Choroid plexus epithelial cell (primary cell): ENCODE data around the gene ESRRG.

Source experiments
- DNase-seq: peaks from one replicate; pipeline ENCODE4 v3.0.0-alpha.2; 2010; ENCODE audit warnings: low read depth
- H3K4me3 ChIP-seq: 2 replicates; pipeline ENCODE4 v1.5.1; 2011; ENCODE audit warnings: low read depth, mild to moderate bottlenecking, control low read depth, low read length, moderate library complexity
- TF ChIP-seq, protein P1 (sequence below): conservative IDR thresholded peaks from 2 replicates; pipeline ENCODE4 v1.5.1; 2011; ENCODE audit warnings: low read depth, mild to moderate bottlenecking, control low read depth, inconsistent platforms, low read length, moderate library complexity

Gene ESRRG

DNA sequence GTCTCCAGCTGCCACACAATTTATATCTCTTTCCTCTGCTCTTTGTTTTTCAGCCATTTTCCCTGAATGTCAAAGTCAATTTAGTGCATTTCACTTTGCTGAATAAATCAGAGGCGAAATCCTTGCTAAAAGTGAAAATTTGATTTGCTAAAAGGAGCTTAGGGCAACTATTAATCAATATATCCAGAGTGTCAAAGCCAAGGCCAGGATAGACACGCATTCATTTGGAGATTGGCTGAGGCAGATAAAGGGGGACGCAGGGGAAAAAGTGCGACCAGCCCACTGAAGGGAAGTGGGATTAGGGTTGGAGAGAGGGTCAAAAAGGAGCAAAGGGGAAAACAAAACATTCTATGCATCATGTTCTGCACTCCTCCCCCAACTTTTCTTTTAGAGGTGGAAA is 167.6 kb downstream of the ESRRG start:
- no peak overlapping the region for H3K4me3 ChIP-seq
- TF ChIP-seq, protein P1, sequence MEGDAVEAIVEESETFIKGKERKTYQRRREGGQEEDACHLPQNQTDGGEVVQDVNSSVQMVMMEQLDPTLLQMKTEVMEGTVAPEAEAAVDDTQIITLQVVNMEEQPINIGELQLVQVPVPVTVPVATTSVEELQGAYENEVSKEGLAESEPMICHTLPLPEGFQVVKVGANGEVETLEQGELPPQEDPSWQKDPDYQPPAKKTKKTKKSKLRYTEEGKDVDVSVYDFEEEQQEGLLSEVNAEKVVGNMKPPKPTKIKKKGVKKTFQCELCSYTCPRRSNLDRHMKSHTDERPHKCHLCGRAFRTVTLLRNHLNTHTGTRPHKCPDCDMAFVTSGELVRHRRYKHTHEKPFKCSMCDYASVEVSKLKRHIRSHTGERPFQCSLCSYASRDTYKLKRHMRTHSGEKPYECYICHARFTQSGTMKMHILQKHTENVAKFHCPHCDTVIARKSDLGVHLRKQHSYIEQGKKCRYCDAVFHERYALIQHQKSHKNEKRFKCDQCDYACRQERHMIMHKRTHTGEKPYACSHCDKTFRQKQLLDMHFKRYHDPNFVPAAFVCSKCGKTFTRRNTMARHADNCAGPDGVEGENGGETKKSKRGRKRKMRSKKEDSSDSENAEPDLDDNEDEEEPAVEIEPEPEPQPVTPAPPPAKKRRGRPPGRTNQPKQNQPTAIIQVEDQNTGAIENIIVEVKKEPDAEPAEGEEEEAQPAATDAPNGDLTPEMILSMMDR, result no peak
- DNase-seq, result no peak

DNA sequence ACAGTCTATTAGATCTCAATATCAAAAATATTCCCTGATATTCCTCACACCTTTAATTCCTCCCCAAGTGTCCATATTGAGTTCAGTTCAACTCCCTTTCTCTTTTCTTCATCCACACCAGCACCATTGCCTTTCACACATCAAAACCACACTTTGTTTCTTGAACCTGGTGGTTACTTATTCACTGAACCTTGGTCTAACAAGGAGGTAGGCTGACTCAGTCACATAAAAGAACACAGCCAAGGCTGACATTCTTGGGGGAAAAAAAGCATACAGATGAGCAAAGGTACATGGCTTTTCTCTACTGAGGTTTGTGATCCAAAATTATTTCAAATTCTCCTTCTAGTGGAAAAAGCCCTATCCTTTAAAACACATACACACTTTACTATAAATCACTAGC is 168.3 kb downstream of the ESRRG start:
- DNase-seq, result no peak
- H3K4me3 ChIP-seq, result no peak overlapping the region
- TF ChIP-seq, protein P1, result no peak

DNA sequence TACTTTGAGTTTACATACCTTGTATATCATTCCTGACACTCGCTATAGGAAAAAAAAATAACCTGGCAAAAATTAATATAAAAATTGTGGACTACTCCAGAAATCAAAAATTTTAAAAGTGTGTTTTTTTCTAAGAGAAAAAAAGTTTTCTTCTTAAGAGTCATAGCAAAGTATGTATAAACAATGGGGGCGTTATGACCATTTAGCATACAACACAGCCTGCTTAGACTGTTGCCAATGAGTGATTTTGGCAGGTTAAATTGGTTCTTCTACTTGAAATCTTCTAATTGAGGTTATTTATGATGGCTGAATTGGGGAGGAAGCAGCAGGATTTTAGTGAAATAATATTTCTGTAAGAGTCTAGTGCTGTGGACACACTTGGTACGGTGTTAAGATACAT is 169.5 kb downstream of the ESRRG start:
- no peak overlapping the region for H3K4me3 ChIP-seq
- TF ChIP-seq, protein P1, result no peak
- DNase-seq, result no peak

DNA sequence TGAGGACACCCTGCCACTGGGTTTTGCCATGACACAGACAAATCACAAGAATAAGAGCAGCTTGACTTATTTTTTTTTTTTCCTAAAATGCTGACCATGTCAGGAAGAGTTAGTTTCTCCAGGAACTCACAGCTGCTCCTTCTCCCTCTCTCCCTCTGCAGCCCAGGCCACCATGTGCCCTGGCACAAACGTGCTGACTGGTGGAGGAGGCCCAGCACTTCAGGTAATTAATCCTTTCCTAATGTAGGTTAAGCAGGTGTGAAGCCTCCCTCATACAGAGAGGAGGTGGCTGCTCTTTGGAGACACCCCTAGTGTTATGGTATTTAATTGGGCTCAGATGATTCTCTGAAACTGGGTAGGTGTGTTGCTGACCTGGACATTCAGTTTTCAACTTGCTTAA is 170.2 kb downstream of the ESRRG start:
- TF ChIP-seq, protein P1, result no peak
- DNase-seq, result no peak
- no peak overlapping the region for H3K4me3 ChIP-seq

DNA sequence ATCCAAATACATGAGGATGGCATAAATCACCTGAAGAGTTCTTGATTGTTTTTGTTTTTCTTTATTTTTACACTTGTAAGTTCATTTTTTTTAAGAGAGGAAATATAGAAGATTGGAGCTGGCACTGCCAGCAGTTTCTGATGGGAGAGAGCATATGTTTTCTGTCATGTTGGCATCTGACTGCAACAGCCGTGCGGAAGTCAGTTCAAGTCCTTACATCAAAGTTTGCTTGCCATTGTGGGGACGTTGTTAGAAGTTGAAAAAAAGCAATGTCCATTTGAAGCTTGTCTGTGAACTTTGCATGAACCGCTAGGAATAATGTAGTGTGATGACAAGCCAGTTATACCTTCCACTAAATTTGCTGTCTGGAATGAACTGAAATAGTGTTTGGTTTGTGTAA is 173.4 kb downstream of the ESRRG start:
- no peak for DNase-seq
- TF ChIP-seq, protein P1, result no peak

DNA sequence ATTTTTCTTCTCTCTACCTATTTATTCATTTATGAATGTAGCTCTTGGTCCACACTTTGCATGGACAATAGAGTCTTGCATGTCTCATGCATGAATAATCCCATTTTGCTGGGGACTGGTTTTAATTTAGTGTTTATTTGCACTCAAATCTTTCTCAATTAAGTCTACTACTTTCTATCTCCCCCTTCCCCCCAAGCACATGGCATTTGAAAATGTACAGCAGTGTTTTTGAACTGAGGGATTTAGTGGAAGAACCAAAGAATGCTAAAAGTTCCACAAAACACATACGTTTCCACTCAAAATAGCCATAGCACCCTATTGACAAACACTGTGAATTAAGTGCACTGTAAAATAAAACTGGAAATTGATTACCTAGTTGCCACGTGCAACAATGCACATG is 180.5 kb downstream of the ESRRG start:
- H3K4me3 ChIP-seq, result no peak overlapping the region
- no peak for DNase-seq
- TF ChIP-seq, protein P1, result no peak

More for the DNA sequence above, 173.4 kb downstream of the ESRRG start:
- H3K4me3 ChIP-seq, result no peak overlapping the region

DNA sequence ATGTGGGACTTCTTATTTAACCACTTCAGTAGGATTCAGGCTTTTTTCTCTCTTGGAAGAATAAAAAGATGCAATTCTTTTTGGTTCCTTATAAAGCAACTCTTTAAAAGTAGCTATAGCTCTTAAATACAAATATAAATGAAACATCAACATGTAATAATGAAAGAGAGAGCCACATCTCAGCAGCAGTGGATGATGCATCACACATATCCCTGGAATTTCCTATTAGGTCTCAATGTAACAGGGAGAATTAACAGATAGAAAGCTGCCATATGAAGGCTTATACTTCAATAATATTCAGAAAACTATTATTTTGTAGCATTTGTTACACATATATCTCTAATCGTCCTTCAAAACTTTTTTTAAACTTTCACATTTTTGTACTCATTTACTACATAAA is 181.0 kb downstream of the ESRRG start:
- TF ChIP-seq, protein P1, result no peak
- DNase-seq, result no peak
- H3K4me3 ChIP-seq, result no peak overlapping the region
